ENCODE measurements around the gene STAG1.

STAG1 gene

GRCh38 chr3:136637176-136637575 is 115.0 kb downstream of the STAG1 start:
- no peak for DNase-seq (ENCODE audit: extremely low read depth, insufficient read length)
- no peaks in the 10 kb centered on the region for H3K36me3 ChIP-seq (ENCODE audit: control insufficient read depth, insufficient read depth, low read length)
- TF ChIP-seq CTCF (IDR thresholded peaks at IDR 0.05; ENCODE audit: insufficient read depth, low read length, poor library complexity, severe bottlenecking), result no peak
- no peak overlapping the region for H3K4me3 ChIP-seq (replicated peaks; ENCODE audit: low read depth, low read length)
- no peaks in the 10 kb centered on the region for H3K27me3 ChIP-seq (replicated peaks; ENCODE audit: control insufficient read depth, insufficient read depth, low read length)

- H3K27me3 ChIP-seq (replicated peaks; ENCODE audit: control insufficient read depth, insufficient read depth, low read length), result no peaks in the 10 kb centered on the region
- DNase-seq (ENCODE audit: extremely low read depth, insufficient read length), result no peak
- no peak for TF ChIP-seq CTCF (IDR thresholded peaks at IDR 0.05; ENCODE audit: insufficient read depth, low read length, poor library complexity, severe bottlenecking)
Measured at GRCh38 chr3:136634821-136635220, 117.4 kb downstream of the STAG1 start.

GRCh38 chr3:136632625-136633081 is 119.5 kb downstream of the STAG1 start:
- DNase-seq (ENCODE audit: extremely low read depth, insufficient read length), result no peak
- Histone ChIP-seq H3K27me3 (replicated peaks; ENCODE audit: control insufficient read depth, insufficient read depth, low read length) (no peaks in the 10 kb centered on the region), H3K4me3 (replicated peaks; ENCODE audit: low read depth, low read length) (no peak overlapping the region), H3K36me3 (ENCODE audit: control insufficient read depth, insufficient read depth, low read length) (peaks cover 2% of the 10 kb centered on the region; the same call in 1 of the 2 replicates)
- TF ChIP-seq CTCF (IDR thresholded peaks at IDR 0.05; ENCODE audit: insufficient read depth, low read length, poor library complexity, severe bottlenecking), result no peak

More at GRCh38 chr3:136634821-136635220, 117.4 kb downstream of the STAG1 start:
- no peak overlapping the region for H3K4me3 ChIP-seq (replicated peaks; ENCODE audit: low read depth, low read length)
- H3K36me3 ChIP-seq (ENCODE audit: control insufficient read depth, insufficient read depth, low read length), result no peaks in the 10 kb centered on the region

- H3K36me3 ChIP-seq (ENCODE audit: control insufficient read depth, insufficient read depth, low read length), result peaks cover 2% of the 10 kb centered on the region; the same call in 1 of the 2 replicates
Measured at GRCh38 chr3:136631424-136631823, 120.8 kb downstream of the STAG1 start.

GRCh38 chr3:136630915-136631314 is 121.3 kb downstream of the STAG1 start:
- no peak for DNase-seq (ENCODE audit: extremely low read depth, insufficient read length)
- Histone ChIP-seq H3K36me3 (ENCODE audit: control insufficient read depth, insufficient read depth, low read length) (peaks cover 2% of the 10 kb centered on the region; the same call in 1 of the 2 replicates), H3K27me3 (replicated peaks; ENCODE audit: control insufficient read depth, insufficient read depth, low read length) (no peaks in the 10 kb centered on the region), H3K4me3 (replicated peaks; ENCODE audit: low read depth, low read length) (no peak overlapping the region)
- TF ChIP-seq CTCF (IDR thresholded peaks at IDR 0.05; ENCODE audit: insufficient read depth, low read length, poor library complexity, severe bottlenecking), result no peak

More at GRCh38 chr3:136631424-136631823, 120.8 kb downstream of the STAG1 start:
- H3K4me3 ChIP-seq (replicated peaks; ENCODE audit: low read depth, low read length), result no peak overlapping the region
- H3K27me3 ChIP-seq (replicated peaks; ENCODE audit: control insufficient read depth, insufficient read depth, low read length), result no peaks in the 10 kb centered on the region
- no peak for TF ChIP-seq CTCF (IDR thresholded peaks at IDR 0.05; ENCODE audit: insufficient read depth, low read length, poor library complexity, severe bottlenecking)
- no peak for DNase-seq (ENCODE audit: extremely low read depth, insufficient read length)

GRCh38 chr3:136626493-136626892 is 125.7 kb downstream of the STAG1 start:
- TF ChIP-seq CTCF (IDR thresholded peaks at IDR 0.05; ENCODE audit: insufficient read depth, low read length, poor library complexity, severe bottlenecking), result no peak

More at GRCh38 chr3:136626493-136626892, 125.7 kb downstream of the STAG1 start:
- Histone ChIP-seq H3K27me3 (replicated peaks; ENCODE audit: control insufficient read depth, insufficient read depth, low read length) (no peaks in the 10 kb centered on the region), H3K36me3 (ENCODE audit: control insufficient read depth, insufficient read depth, low read length) (peaks cover 2% of the 10 kb centered on the region; the same call in 1 of the 2 replicates), H3K4me3 (replicated peaks; ENCODE audit: low read depth, low read length) (no peak overlapping the region)
- DNase-seq (ENCODE audit: extremely low read depth, insufficient read length), result no peak

Measured in GM06990 (cell line).